Measurements from ENCODE around the gene HMGCLL1. TPM values are rescaled to one million over a fixed set of nuclear protein-coding genes. Genes with fewer than 3 reads are reported as not detected.

Gene HMGCLL1
- total RNA-seq, 2 donors from 2014 or later, result not detected

GRCh38 chr6:55410674-55411073 lies 168.3 kb downstream of the HMGCLL1 start:
- DNase-seq (ENCODE audit: low spot score in 2 of 2) (no peak), ATAC-seq (no peak)
- Mint-ChIP-seq H3K36me3 (no peaks in the 10 kb centered on the region), H3K9me3 (peaks cover 24 to 28% of the 10 kb centered on the region in 2 donors), H3K27ac (no peak overlapping the region)

DNA sequence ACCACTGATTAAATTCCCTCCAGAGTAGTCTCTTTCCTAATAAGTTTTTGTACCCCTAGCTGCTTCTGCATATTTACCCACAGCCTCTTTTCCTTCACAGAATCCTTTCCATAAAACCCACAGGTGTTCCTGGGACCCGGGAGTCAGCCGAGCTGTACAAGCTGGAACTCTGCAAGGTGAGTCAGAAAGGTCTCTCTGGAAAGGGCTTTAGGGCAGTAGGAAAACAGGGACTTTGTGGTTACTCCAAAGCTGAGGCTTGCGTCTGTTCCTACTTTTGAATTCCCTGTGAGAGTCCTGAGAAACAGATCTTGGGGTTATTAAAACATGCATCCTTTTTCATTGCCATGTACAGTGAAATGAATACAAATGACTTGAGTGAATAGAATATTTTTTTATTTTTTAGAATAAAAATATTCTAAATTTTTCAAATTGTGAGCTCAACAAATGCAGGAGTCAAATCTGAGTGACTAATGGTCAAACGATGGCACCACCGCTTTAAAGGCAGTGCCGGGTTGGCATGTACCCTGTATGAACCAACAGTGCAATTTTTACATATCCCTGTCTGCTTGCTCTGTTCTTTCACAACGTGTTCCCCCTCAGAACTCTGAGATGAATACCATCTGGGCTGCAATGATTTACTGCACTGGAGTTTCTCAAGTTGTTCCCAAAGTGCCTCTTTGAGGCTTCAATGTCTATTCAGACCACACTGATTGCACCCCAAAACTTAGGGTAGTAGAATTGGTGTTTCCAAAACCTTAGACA lies 173.3 kb downstream of the HMGCLL1 start:
- no peaks in the 10 kb centered on the region for H3K36me3 Mint-ChIP-seq
- no peak for ATAC-seq
- DNase-seq (ENCODE audit: low spot score in 2 of 2), result no peak
- H3K27ac Mint-ChIP-seq, result no peak overlapping the region
- H3K9me3 Mint-ChIP-seq, result peaks cover 6% of the 10 kb centered on the region in 2 donors

GRCh38 chr6:55399351-55399750 lies 179.6 kb downstream of the HMGCLL1 start:
- Mint-ChIP-seq H3K36me3 (no peaks in the 10 kb centered on the region), H3K27ac (no peak overlapping the region), H3K9me3 (peaks cover 3 to 5% of the 10 kb centered on the region in 2 donors)
- no peak for ATAC-seq
- DNase-seq (ENCODE audit: low spot score in 2 of 2), result no peak

DNA sequence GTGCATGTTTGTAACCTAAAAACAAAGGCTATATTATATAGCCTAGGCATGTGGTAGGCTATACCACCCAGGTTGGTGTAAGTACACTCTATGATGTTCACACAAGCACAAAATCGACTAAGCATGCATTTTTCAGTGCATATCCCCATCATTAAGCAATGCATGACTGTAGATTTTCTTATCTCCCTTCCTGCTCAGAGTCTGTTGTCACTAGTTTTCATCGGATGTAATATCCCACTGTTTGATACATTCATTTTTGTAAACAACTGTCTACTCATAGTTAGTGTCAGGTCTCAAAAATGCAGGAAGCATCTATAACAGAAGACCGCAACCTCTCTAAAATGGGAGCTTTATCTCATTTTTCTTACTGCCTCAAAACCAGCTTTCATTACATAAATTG lies 181.0 kb downstream of the HMGCLL1 start:
- Mint-ChIP-seq H3K27ac (no peak overlapping the region), H3K9me3 (peaks cover 5 to 13% of the 10 kb centered on the region in 2 donors), H3K36me3 (no peaks in the 10 kb centered on the region)
- DNase-seq (ENCODE audit: low spot score in 2 of 2) (no peak), ATAC-seq (no peak)

DNA sequence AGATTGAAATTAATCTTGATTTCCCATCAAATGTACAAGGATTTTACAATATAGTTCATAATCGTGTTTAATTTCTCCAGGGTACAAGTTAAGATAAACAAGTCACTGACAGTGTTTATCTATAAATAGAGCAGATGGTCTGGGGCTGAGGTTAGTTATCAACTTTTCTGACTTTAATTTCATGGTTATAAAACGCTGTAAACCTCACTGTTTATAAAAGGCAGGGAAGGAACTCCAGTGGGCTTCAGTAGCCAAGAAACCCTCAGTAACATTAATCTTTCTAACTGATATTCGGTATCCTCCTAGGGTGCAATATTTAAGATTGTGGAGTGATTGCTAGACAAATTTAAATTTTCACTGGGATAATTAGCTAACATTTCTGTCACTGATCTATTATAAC lies 183.1 kb downstream of the HMGCLL1 start:
- DNase-seq (ENCODE audit: low spot score in 2 of 2), result no peak
- no peak overlapping the region for H3K27ac Mint-ChIP-seq
- no peaks in the 10 kb centered on the region for H3K36me3 Mint-ChIP-seq
- H3K9me3 Mint-ChIP-seq, result peaks cover 14 to 20% of the 10 kb centered on the region in 2 donors
- no peak for ATAC-seq

DNA sequence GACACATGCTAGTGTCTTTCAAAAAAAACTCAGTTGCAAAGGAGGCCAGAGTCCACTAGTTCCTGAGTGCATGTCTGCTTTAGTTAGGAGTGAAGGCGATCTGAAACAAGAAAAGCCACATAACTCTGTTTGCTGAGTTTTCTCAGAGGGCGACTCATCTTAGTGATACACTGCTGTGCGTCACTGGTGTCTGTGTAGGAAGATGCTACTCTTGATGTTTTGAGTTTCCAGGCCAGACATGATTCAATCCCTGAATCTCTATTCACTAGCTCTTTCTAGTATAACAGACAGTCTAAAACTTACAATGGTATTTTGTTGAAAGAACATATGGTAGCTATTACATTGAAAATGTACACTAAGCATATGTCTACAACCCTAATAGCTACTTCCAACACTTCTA lies 190.8 kb downstream of the HMGCLL1 start:
- peaks cover 16 to 22% of the 10 kb centered on the region in 2 donors for H3K9me3 Mint-ChIP-seq
- ATAC-seq (no peak), DNase-seq (ENCODE audit: low spot score in 2 of 2) (no peak)
- H3K27ac Mint-ChIP-seq, result no peak overlapping the region
- H3K36me3 Mint-ChIP-seq, result no peaks in the 10 kb centered on the region

Data from activated naive CD4-positive, alpha-beta T cell treated with anti-CD3 and anti-CD28 coated beads, Interleukin-2, amount 50 U/mL, for 72 hours (primary cell).